HG03565 (cell line): ENCODE results near the gene IL23A.
A peak's percentile ranks its signal among the peaks of the same experiment; 100 is the strongest.
"Not testable (repeated sequence)": the region's sequence is repeated elsewhere in the genome, so short reads cannot be mapped to it uniquely, and the experiment has no call there.

Source experiments
- ATAC-seq: cut with Tn5 transposase; IDR thresholded peaks from one replicate; pipeline ENCODE4 v1.9.1; 2021; ENCODE audit warnings: mild to moderate bottlenecking, moderate library complexity; ENCODE audit not compliant: unreplicated experiment

IL23A gene

DNA sequence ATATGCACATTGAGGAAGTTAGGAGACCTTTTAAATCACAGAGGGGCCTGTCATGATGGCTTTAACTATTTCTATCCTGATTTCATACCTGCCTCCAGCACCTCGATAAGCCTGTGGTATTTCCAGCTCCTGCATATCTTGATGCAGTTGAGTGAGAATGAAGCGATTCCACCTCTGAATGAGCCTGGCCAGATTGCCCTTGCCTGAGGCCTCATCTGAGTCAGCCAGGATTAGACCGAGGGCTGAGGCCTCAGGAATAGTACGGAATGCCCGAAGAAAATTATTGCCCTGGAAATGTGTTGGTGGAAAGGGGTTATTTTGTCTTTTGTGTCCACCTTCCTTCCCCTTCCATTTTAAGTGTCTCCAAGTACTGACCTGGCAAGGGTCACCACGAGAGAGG is 14.5 kb upstream of the IL23A start:
- ATAC-seq = no peak

DNA sequence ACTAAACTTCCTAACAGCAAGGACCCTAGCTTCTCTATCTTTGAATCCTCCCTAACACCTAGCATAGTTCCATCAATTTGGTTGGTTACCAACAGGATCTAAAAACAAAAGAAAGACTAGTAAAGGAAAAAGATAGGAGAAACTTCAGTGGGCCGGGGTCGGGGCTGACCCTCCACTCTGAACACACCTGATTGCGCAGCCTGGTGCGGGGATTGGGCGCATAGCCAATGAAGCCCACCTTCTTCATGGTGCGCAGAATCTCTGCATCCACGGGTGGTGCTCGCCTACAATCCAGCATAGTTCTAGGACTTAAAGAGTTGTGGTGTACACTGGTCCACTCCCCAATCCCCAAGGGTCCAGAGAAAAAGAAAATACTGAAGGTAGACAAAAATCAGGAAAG is 12.6 kb upstream of the IL23A start:
- ATAC-seq = no peak

DNA sequence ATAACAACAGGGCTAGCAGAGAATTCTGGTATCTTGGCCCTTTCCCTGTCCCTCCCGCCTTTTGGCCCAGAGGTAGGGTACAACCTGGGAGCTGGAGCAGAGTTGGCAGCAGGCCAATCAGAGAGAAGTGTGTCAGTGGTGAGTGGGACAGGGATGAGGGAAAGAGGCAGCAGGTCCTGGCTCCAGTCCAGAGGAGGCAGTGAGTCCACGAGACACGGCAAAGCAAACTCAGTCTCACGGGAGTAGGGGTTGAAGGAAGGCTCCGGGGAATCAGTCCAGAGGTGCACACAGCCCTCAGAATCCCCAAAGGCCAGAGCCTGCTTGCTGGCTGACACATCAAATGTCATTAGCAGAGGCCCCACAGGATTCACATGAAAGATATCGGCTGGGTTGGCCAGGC is 12.2 kb upstream of the IL23A start:
- ATAC-seq = no peak

DNA sequence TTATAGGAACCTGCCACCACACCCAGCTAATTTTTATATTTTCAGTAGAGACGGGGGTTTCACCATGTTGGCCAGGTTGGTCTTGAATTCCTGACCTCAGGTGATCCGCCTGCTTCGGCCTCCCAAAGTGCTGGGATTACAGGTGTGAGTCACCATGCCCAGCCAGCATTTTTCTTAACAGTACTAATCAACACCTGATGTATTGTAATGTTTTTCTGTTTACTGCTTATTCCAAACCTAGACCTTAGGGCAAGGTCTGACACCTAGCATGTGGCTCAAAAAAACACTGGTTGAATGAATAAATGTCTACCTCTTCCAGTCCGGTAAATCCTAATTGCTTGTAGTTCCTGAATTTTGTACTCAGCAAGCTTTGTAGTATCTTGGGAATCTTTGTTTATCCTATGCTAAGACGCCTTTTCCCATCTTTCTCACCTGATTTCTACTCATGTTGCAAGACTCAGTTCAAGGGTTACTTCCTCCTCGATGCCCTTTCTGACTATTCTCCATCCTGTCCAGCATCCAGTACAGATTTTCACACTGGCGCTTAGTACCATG is 7.7 kb upstream of the IL23A start:
- ATAC-seq = no peak

DNA sequence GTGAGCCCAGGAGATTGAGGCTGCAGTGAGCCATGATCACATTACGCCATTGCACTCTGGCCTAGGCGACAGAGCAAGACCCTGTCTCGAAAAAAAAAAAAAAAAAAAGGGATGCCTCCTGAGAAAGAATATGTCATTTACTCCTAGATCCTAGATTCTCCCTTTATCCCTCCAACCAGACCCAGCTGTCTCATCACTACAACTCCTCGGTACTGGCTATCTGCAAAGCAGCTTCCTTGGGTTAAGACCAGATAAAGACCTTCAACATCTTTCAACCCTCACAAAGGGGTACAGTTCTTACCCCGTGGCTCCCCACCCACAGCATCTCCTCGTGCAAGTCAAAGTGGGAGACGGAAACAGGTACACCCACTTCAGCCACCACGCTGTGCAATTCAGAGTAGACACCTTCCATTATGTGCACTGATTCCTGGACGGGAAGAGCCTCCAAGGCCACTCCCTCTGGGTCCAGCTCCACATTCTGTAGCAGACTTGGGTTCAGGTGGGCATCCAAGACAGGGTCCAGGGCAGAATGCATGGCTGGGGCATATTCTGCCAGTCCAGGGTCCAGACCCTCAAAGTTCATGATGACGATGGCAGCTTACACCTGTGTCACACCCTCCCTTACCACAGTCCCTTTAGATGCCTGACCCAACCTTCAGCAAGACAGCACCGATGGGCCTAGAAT is 6.0 kb upstream of the IL23A start:
- ATAC-seq = no peak

DNA sequence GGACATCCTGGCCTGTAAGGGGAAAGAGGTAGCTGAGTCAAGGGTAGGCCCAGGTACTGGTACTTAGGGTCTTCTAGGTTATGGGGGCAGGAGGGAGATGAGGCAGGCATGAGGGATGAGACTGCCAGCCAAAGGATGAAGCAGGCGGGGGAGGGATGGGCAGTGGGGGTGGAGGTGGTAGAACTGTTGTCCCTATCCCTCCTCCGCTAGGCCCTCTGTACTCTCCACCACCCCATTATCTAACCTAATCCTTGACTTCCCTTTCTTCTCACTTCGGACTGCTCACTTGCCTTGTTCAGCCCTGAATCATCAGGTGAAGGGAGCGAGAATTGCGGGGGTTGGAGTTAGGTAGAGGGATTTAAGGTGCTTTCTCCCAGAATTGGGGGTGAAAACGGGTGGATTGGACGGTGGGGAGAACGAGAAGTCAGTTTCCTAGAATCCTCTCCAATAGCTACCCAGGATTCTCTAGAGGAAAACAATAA is 5.4 kb upstream of the IL23A start:
- ATAC-seq = no peak

DNA sequence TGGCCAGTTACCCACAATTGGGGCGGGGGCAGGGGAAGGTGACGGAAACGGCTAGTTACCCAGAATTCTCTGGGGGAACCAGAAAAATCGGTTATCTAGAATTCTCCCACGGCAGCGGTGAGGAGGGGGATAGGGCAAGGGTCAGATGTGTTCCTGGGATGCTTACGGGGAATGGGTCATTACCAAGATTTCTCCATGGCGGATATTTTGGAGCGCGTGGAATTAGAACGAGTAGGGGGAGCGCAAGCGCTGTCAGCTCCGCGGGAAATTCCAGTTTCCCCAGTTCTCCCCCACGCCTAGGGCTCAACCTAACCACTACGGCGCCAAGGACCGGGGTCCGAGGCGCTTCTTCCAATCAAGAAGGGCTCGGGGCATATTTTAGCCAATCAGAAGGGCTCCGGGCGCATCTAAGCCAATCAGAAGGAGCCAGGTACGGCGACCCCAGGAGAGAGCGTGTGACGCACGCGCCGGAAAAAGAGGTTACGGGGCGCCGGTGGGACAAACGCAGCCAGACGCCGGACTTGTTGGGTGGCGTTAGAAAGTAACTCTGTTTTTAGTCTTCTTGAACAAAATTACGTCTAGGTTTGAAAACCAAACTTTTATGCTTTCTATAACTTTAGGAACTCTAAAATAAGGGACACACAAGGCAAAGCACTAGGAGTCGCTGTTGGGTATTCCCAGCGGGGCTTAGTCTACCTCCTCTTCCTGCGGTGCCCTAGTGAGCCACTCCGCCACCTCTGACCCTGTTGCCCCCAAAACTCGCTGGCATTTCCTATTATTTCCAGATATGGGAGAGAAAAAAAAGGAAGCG is 4.8 kb upstream of the IL23A start, which contains the start of gene PAN2:
Gene PAN2 (minus strand): TSS at position 322 of the 811 bp plus-strand sequence. CDS start 906 bp downstream, outside the sequence.
- peak; percentile 85 for ATAC-seq

DNA sequence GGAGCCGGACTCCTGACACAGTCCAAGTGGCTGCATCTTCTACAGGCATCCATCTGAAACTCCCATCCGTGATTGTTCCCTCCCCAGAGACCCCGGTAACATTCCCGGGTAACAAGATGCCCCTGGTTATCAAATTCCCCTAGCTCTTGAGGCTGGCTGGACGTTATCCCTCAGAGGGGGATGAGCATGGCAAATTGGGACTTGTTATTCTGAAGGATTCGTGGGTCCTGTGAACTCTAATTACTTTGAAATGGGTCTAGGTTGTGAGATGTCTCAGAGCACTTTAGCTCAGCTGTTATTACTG is 4.2 kb upstream of the IL23A start:
- no peak for ATAC-seq

DNA sequence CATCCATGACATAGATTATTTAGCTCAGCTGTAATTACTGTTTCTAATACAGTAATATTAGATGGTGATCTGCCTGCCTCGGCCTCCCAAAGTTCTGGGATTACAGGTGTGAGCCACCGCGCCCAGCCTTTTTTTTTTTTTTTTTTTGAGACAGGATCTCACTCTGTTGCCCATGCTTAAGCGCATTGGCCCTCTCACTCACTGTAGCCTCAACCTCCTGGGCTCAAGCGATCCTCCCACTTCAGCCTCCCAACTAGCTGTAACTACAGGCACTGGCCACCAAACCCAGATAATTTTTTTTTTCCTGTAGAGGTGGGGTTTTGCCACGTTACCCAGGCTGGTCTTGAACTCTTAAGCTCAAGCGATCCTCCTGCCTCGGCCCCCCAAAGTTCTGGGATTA is 3.2 kb upstream of the IL23A start:
- not testable (repeated sequence) for ATAC-seq

DNA sequence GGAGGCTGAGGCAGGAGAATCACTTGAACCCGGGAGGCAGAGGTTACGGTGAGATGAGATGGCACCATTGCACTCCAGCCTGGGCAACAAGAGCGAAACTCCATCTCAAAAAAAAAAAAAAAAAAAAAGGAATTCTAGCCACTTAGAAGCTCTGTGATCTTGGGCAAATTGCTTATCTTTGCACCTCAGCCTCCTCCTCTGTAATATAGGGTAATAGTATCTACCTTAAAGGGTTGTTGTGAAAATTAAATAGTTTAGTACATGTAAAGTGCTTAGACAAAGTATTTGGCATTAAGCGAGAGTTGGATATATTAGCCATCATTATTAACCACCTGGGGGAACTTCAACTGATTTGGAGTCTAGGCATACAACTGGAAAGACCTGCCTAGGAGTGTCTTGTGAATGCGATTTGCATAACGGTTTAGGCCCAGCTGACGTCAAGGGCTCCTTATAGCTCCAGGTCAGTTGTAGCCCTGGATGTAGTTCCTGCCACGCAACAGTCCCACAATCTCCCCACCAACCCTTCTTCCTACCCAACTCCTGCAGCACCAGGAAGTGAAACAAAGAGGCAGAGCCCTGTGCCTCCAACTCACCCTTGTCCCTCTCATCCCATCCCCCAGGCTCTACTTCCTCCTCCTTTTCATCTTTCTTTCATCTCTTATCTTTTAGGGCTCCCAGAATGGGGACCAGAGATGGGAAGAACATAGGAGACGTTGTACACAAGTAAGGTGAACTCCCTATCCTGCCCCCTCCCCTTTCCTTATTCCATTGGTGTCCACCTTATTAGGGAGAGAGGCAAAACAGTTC is 2.1 kb upstream of the IL23A start:
- ATAC-seq = no peak

DNA sequence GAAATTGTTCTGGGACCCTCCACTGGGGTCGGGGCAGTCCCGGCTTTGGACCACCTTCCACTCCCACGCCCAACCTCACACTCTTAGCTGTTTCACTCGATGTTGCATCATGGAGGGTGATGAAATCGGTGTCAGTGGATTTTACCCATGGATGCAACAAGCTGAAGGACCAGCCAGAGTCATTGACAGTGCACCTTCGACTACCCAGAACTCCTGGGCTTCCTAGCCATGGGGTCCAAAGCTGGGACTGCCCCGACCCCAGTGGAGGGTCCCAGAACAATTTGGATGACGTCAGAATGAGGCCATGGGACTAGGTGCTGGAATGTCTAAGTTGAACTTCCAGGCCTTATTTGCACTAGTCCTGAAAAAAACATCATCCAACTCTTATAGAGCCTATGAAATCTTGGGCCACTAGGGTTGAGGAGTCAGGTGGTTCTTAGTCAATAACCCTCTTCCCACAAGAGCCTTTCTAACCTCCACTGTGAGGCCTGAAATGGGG is 882 bp upstream of the IL23A start:
- ATAC-seq = no peak

DNA sequence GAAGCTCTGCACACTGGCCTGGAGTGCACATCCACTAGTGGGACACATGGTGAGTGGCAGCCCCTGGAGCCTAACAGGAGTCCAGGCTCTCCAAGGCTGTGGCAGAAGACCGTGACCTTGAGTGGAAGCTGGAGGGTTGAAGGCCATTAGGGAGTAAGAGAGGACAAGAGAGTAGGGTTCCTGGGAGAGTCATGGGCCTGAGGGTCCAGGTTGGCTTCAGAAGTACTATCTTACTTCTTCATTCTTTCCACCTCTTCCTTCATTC is 406 bp downstream of the IL23A start:
- ATAC-seq = no peak

DNA sequence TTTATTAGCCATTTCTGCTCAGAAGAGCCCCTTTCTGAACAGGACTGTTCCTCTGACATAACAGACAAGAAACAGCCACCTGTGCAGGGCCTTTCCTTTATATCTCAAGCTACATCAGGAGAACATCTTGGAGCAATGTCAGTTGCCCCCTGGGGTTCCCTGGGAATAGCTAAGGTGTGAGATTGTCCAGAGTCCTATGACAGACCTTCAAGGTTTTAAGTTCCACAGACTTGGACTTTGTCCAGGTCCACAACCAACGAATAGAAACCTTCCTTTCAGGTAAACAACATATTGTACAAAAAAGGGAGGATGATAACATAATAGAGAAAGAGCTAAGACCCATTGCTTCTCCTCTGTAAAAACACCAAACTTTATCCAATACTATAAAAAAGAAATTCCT is 2.9 kb downstream of the IL23A start:
- no peak for ATAC-seq

DNA sequence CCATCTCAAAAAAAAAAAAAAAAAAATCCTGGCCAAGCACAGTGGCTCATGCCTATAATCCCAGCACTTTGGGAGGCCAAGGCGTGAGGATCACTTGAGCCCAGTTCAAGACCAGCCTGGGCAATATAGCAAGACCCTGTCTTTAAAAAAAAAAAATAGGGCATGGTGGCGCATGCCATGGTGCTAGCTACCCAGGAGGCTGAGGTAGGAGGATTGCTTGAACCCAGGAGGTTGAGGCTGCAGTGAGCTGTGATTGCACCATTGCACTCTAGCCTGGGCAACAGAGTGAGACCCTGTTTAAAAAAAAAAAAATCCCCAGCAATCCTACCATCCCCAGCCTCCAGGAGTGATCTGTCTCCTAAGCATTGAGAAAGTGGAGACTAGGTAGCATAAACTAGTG is 3.6 kb downstream of the IL23A start:
- not testable (repeated sequence) for ATAC-seq

DNA sequence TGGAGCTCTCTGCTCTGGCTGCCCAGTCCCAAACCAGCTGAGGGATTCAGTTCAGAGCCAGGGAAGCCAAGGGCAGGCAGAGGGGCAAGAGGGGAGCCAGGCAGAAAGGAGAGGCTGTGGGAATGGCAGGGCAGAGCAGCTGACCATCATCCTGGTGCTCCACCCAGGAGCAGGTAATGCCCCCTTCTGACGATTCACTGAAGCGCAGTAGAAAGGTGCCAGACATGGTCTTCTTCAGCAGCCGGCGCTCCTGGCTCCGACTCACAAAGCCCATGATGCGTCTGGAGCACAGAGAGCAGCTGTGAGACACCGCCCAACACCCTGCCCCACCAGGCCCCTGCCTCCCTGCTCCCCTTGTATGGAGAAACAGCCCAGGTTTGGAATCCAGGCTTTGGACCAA is 8.0 kb downstream of the IL23A start:
- ATAC-seq = no peak

DNA sequence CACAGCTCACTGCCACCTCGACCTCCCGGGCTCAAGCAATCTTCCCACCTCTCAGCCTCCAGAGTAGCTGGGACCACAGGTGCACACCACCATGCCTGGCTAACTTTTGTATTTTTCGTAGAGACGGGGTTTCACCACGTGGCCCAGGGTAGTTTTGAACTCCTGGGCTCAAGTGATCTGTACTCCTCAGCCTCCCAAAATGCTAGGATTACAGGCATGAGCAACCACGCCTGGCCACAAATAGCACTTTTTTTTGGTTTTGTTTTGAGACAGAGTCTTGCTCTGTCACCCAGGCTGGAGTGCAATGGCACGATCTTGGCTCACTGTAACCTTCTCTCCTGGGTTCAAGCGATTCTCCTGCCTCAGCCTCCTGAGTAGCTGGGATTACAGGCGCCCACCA is 8.6 kb downstream of the IL23A start:
- ATAC-seq = not testable (repeated sequence)

DNA sequence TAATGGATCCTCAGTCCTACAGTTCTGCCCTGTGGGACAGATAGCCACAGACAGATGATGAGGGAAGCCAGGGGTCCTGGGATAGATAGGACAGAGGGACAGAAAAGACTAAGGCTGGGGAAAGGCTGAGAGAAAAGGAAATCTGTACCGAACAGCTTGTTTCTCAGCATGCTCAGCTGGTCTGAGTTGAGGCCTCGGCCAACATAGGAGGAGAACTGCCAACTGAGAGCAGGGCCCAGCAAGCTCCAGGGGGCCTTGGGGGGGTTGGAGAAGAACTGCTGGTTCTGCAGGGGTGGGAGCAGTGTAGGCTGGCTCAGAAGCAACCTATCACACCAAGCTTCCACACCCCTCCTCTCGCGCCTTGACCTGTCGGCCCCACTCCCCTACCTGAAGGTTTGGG is 10.1 kb downstream of the IL23A start:
- ATAC-seq = no peak

DNA sequence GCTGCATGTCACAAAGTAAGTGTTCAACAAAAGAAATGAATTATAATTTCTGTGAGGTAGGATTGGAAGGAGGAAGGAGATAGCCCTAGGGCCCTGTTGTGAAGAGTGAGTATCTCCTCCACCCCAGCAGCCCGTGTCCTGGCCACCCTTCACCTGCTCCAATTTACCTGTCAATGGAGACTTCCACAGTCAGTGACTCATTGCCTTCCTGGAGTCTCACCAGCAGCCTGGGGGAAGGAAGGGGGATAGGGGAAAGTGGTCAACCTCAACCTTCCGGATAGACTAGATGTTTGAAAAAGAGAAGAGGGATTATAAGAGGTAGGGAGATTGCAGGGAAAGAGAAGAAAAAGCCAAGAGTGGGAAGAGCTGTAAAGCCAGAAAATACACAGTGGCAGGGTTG is 12.0 kb downstream of the IL23A start:
- ATAC-seq = no peak

DNA sequence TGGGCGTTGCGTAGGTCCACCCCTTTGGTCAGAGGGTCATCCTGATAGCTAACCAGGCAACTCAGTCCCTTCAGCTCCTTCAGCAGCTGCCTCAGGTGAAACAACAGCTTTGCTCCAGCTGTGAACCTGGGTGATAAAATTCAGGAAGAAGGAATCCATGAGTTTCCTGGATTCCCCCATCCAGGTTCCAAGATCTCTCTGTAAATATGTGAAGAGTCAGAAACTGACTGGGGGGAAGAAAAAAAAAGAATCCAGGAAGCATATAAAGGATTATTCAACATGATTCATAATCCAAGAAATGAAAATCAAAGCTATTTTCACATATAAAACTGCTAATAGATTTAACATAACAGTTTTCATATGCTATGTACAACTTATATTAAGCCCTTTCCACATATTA is 12.6 kb downstream of the IL23A start:
- no peak for ATAC-seq

DNA sequence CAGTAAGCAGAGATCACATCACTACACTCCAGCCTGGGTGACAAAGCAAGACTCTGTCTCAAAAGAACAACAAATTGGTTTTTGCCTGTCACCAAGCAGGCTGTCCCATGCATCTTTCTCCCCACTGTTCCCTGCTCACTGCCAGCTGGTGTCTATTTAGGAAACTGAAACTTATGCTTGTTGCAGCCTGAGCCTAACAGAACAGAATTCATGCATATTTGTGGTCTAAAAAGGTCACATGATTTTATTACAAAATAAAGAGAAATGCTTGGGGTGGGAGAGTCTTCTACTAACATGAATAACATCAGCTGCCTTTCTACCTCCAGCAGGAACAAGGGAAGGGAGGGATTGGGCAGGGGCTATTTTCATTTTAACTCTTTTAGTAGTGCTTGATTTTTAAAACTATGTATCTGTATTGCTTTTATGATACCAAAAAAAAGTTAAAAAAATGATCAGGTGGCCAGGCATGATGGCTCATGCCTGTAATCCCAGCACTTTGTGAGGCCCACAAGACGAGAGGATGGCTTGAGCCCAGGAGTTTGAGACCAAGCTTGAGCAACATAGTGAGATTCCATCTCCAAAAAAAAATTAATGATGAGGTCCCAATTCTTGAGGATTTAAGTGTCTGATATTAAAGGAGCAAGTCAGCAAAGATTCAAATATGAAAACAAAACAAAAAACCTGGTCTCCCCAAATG is 20.3 kb downstream of the IL23A start:
- ATAC-seq = no peak
